H1 (cell line): ENCODE results near the gene PPP2R2C. TPM values are rescaled to one million over a fixed set of nuclear protein-coding genes. Genes with fewer than 3 reads are reported as not detected.

Experiments
- CTCF ChIA-PET: fragments of 300-600 bp; sonication (Branson Sonifier 250); formaldehyde crosslinking; loops from one replicate; lab custom pipeline; 2021; ENCODE audit not compliant: partially characterized antibody; lab: Charles Lee
- POLR2A ChIA-PET: fragments of 300-600 bp; sonication (Branson Sonifier 250); formaldehyde crosslinking; loops from one replicate; lab custom pipeline; 2021; ENCODE audit warnings: inconsistent platforms; ENCODE audit not compliant: partially characterized antibody; lab: Charles Lee
- DNase-seq, 2 experiments: peaks; one replicate each; pipeline versions ENCODE4 v3.0.0 to v3.0.0-alpha.2; 2010 to 2022; ENCODE audit warnings: low spot score in 2 of 2, low read depth in 1 of 2, mixed read lengths in 1 of 2
- FAIRE-seq: peaks from 2 replicates; lab custom pipeline; 2011; peaks lifted over from hg19 to GRCh38; lab: Jason Lieb, UNC
- H2AFZ ChIP-seq: 2 replicates; pipeline ENCODE4 v1.8.1; 2012; ENCODE audit warnings: low read length, inconsistent platforms
- H2AK5ac ChIP-seq: 2 replicates; pipeline ENCODE4 v1.6.1; 2013; ENCODE audit warnings: low read depth, low read length
- H2BK120ac ChIP-seq: replicated peaks from 2 replicates; pipeline ENCODE3; 2013; ENCODE audit warnings: low read depth, low read length, inconsistent platforms
- H2BK12ac ChIP-seq: 2 replicates; pipeline ENCODE4 v1.6.1; 2013; ENCODE audit warnings: low read depth, low read length
- H2BK15ac ChIP-seq: 2 replicates; pipeline ENCODE4 v1.6.1; 2013; ENCODE audit warnings: low read length
- H2BK20ac ChIP-seq: 2 replicates; pipeline ENCODE4 v1.6.1; 2013; ENCODE audit warnings: low read length
- H2BK5ac ChIP-seq: 2 replicates; pipeline ENCODE4 v1.6.1; 2013; ENCODE audit warnings: low read depth, low read length
- H3K14ac ChIP-seq: 2 replicates; pipeline ENCODE4 v1.6.1; 2013; ENCODE audit warnings: inconsistent platforms; ENCODE audit not compliant: insufficient read length
- H3K18ac ChIP-seq: 2 replicates; pipeline ENCODE4 v1.6.1; 2013; ENCODE audit warnings: low read length; ENCODE audit errors: extremely low read depth
- H3K23ac ChIP-seq: 2 replicates; pipeline ENCODE4 v1.6.1; 2013; ENCODE audit warnings: inconsistent platforms; ENCODE audit not compliant: insufficient read length
- H3K23me2 ChIP-seq: 2 replicates; pipeline ENCODE4 v1.6.1; 2013; ENCODE audit warnings: low read depth, low read length
- H3K27ac ChIP-seq: 2 replicates; pipeline ENCODE4 v1.6.1; 2011; ENCODE audit warnings: low read depth, low read length, inconsistent platforms
- H3K27me3 ChIP-seq, 4 experiments: replicated peaks in 1 of 4; 1 replicate in 1 of 4; 2 replicates in 3 of 4; pipeline versions ENCODE4 v1.6.1 to v1.8.1; 2011 to 2013; ENCODE audit warnings: low read length in 3 of 4, mild to moderate bottlenecking in 3 of 4, inconsistent platforms in 2 of 4, mixed read lengths in 2 of 4, moderate library complexity in 1 of 4; ENCODE audit not compliant: control insufficient read depth in 3 of 4, insufficient read depth in 3 of 4; ENCODE audit errors: extremely low read depth in 1 of 4
- H3K36me3 ChIP-seq, 4 experiments: 2 replicates each; pipeline versions ENCODE4 v1.6.1 to v1.8.1; 2011 to 2013; ENCODE audit warnings: mild to moderate bottlenecking in 4 of 4, low read length in 3 of 4, moderate library complexity in 2 of 4, control low read depth in 1 of 4, inconsistent platforms in 1 of 4; ENCODE audit not compliant: insufficient read depth in 4 of 4, control insufficient read depth in 2 of 4
- H3K4ac ChIP-seq: replicated peaks from 2 replicates; pipeline ENCODE3; 2013; ENCODE audit warnings: low read length, low read depth, mixed read lengths, inconsistent platforms; ENCODE audit not compliant: insufficient read length
- H3K4me1 ChIP-seq, 4 experiments: replicated peaks in 1 of 4; 1 replicate in 1 of 4; 2 replicates in 3 of 4; pipeline versions ENCODE4 v1.6.1 to v1.8.1; 2011 to 2013; ENCODE audit warnings: low read length in 3 of 4, inconsistent platforms in 2 of 4, mixed read lengths in 1 of 4; ENCODE audit not compliant: insufficient read depth in 4 of 4, control insufficient read depth in 3 of 4
- H3K4me2 ChIP-seq, 2 experiments: 2 replicates each; pipeline versions ENCODE4 v1.6.1 to v1.8.1; 2011 to 2013; ENCODE audit warnings: low read depth in 2 of 2, low read length in 2 of 2, control low read depth in 1 of 2, inconsistent platforms in 1 of 2, mild to moderate bottlenecking in 1 of 2; ENCODE audit not compliant: insufficient read depth in 1 of 2
- H3K4me3 ChIP-seq, 4 experiments: fragments of 200-600, 300-600 bp in 1 of 4; sonication (generic), shearing (Covaris generic), sonication (Bioruptor Twin) in 1 of 4; 2 replicates each; pipeline versions ENCODE4 v1.5.1 to v1.8.1; 2011 to 2016; ENCODE audit warnings: low read length in 4 of 4, low read depth in 3 of 4, control low read depth in 2 of 4, inconsistent platforms in 2 of 4, mild to moderate bottlenecking in 2 of 4, mixed read lengths in 1 of 4, moderate library complexity in 1 of 4; ENCODE audit not compliant: insufficient read depth in 2 of 4; ENCODE audit errors: extremely low read depth in 1 of 4
- H3K56ac ChIP-seq: replicated peaks from 2 replicates; pipeline ENCODE3; 2013; ENCODE audit warnings: low read depth, mild to moderate bottlenecking, mixed read lengths, low read length, inconsistent platforms; ENCODE audit not compliant: insufficient read length
- H3K79me1 ChIP-seq: 2 replicates; pipeline ENCODE4 v1.6.1; 2013; ENCODE audit warnings: low read depth, low read length, control low read depth
- H3K79me2 ChIP-seq, 2 experiments: 2 replicates each; pipeline versions ENCODE4 v1.6.1 to v1.8.1; 2012 to 2013; ENCODE audit warnings: low read length in 2 of 2, mild to moderate bottlenecking in 2 of 2, inconsistent platforms in 1 of 2; ENCODE audit not compliant: insufficient read depth in 2 of 2, control insufficient read depth in 1 of 2
- H3K9ac ChIP-seq, 4 experiments: replicated peaks in 1 of 4; 1 replicate in 1 of 4; 2 replicates in 3 of 4; pipeline versions ENCODE4 v1.6.1 to v1.8.1; 2011 to 2013; ENCODE audit warnings: low read depth in 3 of 4, low read length in 3 of 4, control low read depth in 2 of 4, mild to moderate bottlenecking in 2 of 4, moderate library complexity in 2 of 4, inconsistent platforms in 1 of 4; ENCODE audit errors: extremely low read depth in 1 of 4
- H3K9me3 ChIP-seq, 2 experiments: 2 replicates each; pipeline versions ENCODE4 v1.6.1 to v1.8.1; 2012 to 2013; ENCODE audit warnings: mild to moderate bottlenecking in 2 of 2, moderate library complexity in 2 of 2, control low read depth in 1 of 2, inconsistent platforms in 1 of 2, low read depth in 1 of 2, low read length in 1 of 2, mixed read lengths in 1 of 2; ENCODE audit not compliant: insufficient read depth in 2 of 2
- H4K20me1 ChIP-seq, 2 experiments: replicated peaks in 1 of 2; 2 replicates each; pipeline versions ENCODE3 to v1.8.1; 2011 to 2013; ENCODE audit warnings: inconsistent platforms in 2 of 2, low read length in 2 of 2, mild to moderate bottlenecking in 1 of 2; ENCODE audit not compliant: insufficient read depth in 2 of 2, control insufficient read depth in 1 of 2
- H4K5ac ChIP-seq: 2 replicates; pipeline ENCODE4 v1.6.1; 2013; ENCODE audit warnings: low read length, low read depth, mixed read lengths, inconsistent platforms; ENCODE audit not compliant: insufficient read length
- H4K8ac ChIP-seq: 2 replicates; pipeline ENCODE4 v1.8.0; 2013; ENCODE audit warnings: mild to moderate bottlenecking, moderate library complexity, low read length, inconsistent platforms; ENCODE audit not compliant: insufficient read depth; ENCODE audit errors: extremely low read depth
- H4K91ac ChIP-seq: replicated peaks from 2 replicates; pipeline ENCODE3; 2013; ENCODE audit warnings: low read length, mixed read lengths, inconsistent platforms; ENCODE audit not compliant: insufficient read length
- BCL11A ChIP-seq, 2 experiments: IDR thresholded peaks; one replicate each; pipeline ENCODE4 v1.6.1; 2011; ENCODE audit warnings: low read depth in 2 of 2, low read length in 2 of 2, mild to moderate bottlenecking in 2 of 2
- CREB1 ChIP-seq: IDR thresholded peaks from 2 replicates; pipeline ENCODE4 v1.6.1; 2012; ENCODE audit warnings: inconsistent platforms
- EP300 ChIP-seq, 2 experiments: IDR thresholded peaks; 1 replicate in 1 of 2; 2 replicates in 1 of 2; pipeline ENCODE4 v1.6.1; 2011 to 2012; ENCODE audit warnings: low read depth in 2 of 2, low read length in 2 of 2, mild to moderate bottlenecking in 2 of 2, borderline replicate concordance in 1 of 2, inconsistent platforms in 1 of 2, moderate library complexity in 1 of 2
- GABPA ChIP-seq: IDR thresholded peaks from 2 replicates; pipeline ENCODE4 v1.6.1; 2011; ENCODE audit warnings: mild to moderate bottlenecking, low read length, moderate library complexity, borderline replicate concordance; ENCODE audit not compliant: insufficient read depth
- HDAC2 ChIP-seq, 2 experiments: fragments of 300-600 bp in 1 of 2; sonication (generic) in 1 of 2; IDR thresholded peaks; 2 replicates each; pipeline ENCODE4 v1.6.1; 2011 to 2012; ENCODE audit warnings: low read depth in 2 of 2, low read length in 2 of 2, mild to moderate bottlenecking in 2 of 2, moderate library complexity in 2 of 2, borderline replicate concordance in 1 of 2, inconsistent platforms in 1 of 2
- MAFK ChIP-seq: IDR thresholded peaks from 2 replicates; pipeline ENCODE4 v1.6.1; 2012; ENCODE audit warnings: low read depth, mild to moderate bottlenecking, improper control_type of control experiment, low read length
- NANOG ChIP-seq: IDR thresholded peaks from 2 replicates; pipeline ENCODE4 v1.6.1; 2011; ENCODE audit warnings: low read length, low read depth, mild to moderate bottlenecking, inconsistent platforms; ENCODE audit not compliant: insufficient read depth, poor library complexity, severe bottlenecking
- POLR2A ChIP-seq, 2 experiments: IDR thresholded peaks; 1 replicate in 1 of 2; 2 replicates in 1 of 2; pipeline ENCODE4 v1.6.1; 2011; ENCODE audit warnings: low read depth in 2 of 2, low read length in 2 of 2, mild to moderate bottlenecking in 2 of 2; ENCODE audit errors: control extremely low read depth in 1 of 2
- POLR2AphosphoS5 ChIP-seq: IDR thresholded peaks from 2 replicates; pipeline ENCODE4 v1.6.1; 2011; ENCODE audit warnings: low read depth, low read length
- RNF2 ChIP-seq: fragments of 200-900, 300-1000 bp; sonication (generic); IDR thresholded peaks from 2 replicates; pipeline ENCODE4 v1.7.1; 2016; ENCODE audit warnings: borderline replicate concordance, low read depth, mild to moderate bottlenecking, antibody characterized with exemption, low read length; ENCODE audit not compliant: poor library complexity, severe bottlenecking; ENCODE audit errors: missing control alignments
- TCF12 ChIP-seq: IDR thresholded peaks from 2 replicates; pipeline ENCODE4 v1.6.1; 2011; ENCODE audit warnings: low read depth, mild to moderate bottlenecking, low read length
- TEAD4 ChIP-seq: IDR thresholded peaks from 2 replicates; pipeline ENCODE4 v1.6.1; 2012; ENCODE audit warnings: low read depth, low read length, inconsistent platforms, mixed read lengths
- whole genome bisulfite sequencing, 2 experiments: shearing (Covaris generic) in 1 of 2; methylation state at CpG; one replicate each; pipeline versions ENCODE4 v1.1.6 to v1.1.7; 2013 to 2015; ENCODE audit warnings: low lambda C conversion rate in 2 of 2, mixed read lengths in 2 of 2, inconsistent platforms in 1 of 2, low coverage in 1 of 2, missing lambda C conversion rate in 1 of 2; ENCODE audit not compliant: insufficient replicate concordance in 2 of 2, insufficient coverage in 1 of 2, insufficient read length in 1 of 2; ENCODE audit errors: extremely low coverage in 1 of 2, missing lambda C conversion rate in 1 of 2; 5-methylcytosine and 5-hydroxymethylcytosine counted together
- polyA plus RNA-seq, 7 experiments: library from polyadenylated mRNA; depleted of rRNA in 3 of 7; stranded (reverse) in 5 of 7; unstranded in 2 of 7; fragments of >200 nt in 5 of 7; fragments of 200-250 nt in 2 of 7; gene quantifications; 1 replicate in 5 of 7; 2 replicates in 1 of 7; 4 replicates in 1 of 7; pipeline versions ENCODE4 v1.2.1 to v1.2.3, GENCODE V29; 2011 to 2013; ENCODE audit warnings: missing spikeins in 2 of 7, mixed read lengths in 2 of 7
- total RNA-seq: library from RNA; stranded (reverse); fragmentation: NEBNext Ultra II Directional; extraction: Animal tissue kit (Norgen Biotek cat#: 25700); gene quantifications from 2 replicates; pipeline ENCODE4 v1.2.1, GENCODE V29; 2021

PPP2R2C gene
- total and polyA plus RNA-seq, 2 of the 8 experiments (the other 6 are each of a cell fraction or from before 2014, with no cell fraction given), result 6.4 TPM

- Histone ChIP-seq H3K9ac (no peak overlapping the region), H3K4me3 (peak overlapping the region; percentile 32 to 70 (median 47)), H4K5ac (no peak overlapping the region), H3K79me1 (no peaks in the 10 kb centered on the region; the same call in 1 of the 2 replicates), H3K79me2 (no peaks in the 10 kb centered on the region), H4K8ac (no peak overlapping the region; the same call in 1 of the 2 replicates), H3K27me3 (peaks cover 20 to 53% (median 40%) of the 10 kb centered on the region in 4 experiments), H2BK12ac (0 out of 2 replicates have a peak overlapping the region, but pooled peaks have one; percentile 9), H3K27ac (no peak overlapping the region), H3K9me3 (no peaks in the 10 kb centered on the region), H3K18ac (no peak overlapping the region), H4K20me1 (peaks cover 3 to 4% of the 10 kb centered on the region in 2 experiments), H2BK15ac (no peak overlapping the region), H3K56ac (no peak overlapping the region), H4K91ac (no peak overlapping the region), H2BK120ac (no peak overlapping the region), H2AFZ (no peak overlapping the region), H3K36me3 (no peaks in the 10 kb centered on the region), H3K4ac (no peak overlapping the region), H3K4me2 (peak overlapping the region; percentile 43 to 92), H3K4me1 (peaks cover 0 to 16% (median 12%) of the 10 kb centered on the region in 4 experiments; a peak in 6 of 7 replicates), H2BK5ac (no peak overlapping the region), H2BK20ac (no peak overlapping the region), H3K23ac (no peak overlapping the region), H2AK5ac (no peak overlapping the region), H3K23me2 (peaks cover 12% of the 10 kb centered on the region; the same call in 1 of the 2 replicates), H3K14ac (no peak overlapping the region)
- POLR2A ChIA-PET, result no interaction called here
- DNase-seq (peak in 1 of 2 experiments; percentile 49), FAIRE-seq (no peak)
- CTCF ChIA-PET, result interaction anchor here (0.6 to 1.1 kb wide), 2 partner anchors 52 to 104 kb away, joined by 3 read pairs; partner anchors contain the start of gene MAN2B2
- 3% methylated on average over 26 of the region's 28 CpGs; no CpG with 5 or more reads in 1 of the 2 experiments for WGBS, 2 experiments
- TF ChIP-seq POLR2A (IDR thresholded peaks at IDR 0.05; ENCODE audit: control extremely low read depth in 1 of 2, low read depth in 2 of 2, low read length in 2 of 2), result no peak
- TF ChIP-seq BCL11A (IDR thresholded peaks at IDR 0.05; ENCODE audit: low read depth in 2 of 2, low read length in 2 of 2), result no peak
- no peak for TF ChIP-seq EP300 (IDR thresholded peaks at IDR 0.05; ENCODE audit: borderline replicate concordance in 1 of 2, low read depth in 2 of 2, low read length in 2 of 2)
- no peak for TF ChIP-seq TEAD4
- no peak for TF ChIP-seq POLR2AphosphoS5
- no peak for TF ChIP-seq HDAC2 (IDR thresholded peaks at IDR 0.05; ENCODE audit: borderline replicate concordance in 1 of 2, low read depth in 2 of 2, low read length in 2 of 2)
- TF ChIP-seq CREB1, result no peak
- no peak for TF ChIP-seq TCF12
- no peak for TF ChIP-seq MAFK
- TF ChIP-seq GABPA, result no peak
- TF ChIP-seq RNF2, result no peak
- TF ChIP-seq NANOG, result no peak
These were observed 957 bp downstream of the PPP2R2C start for GRCh38 chr4:6471307-6472007.
